B cell (primary cell): ENCODE data around the gene CDK11A. TPM values are rescaled to one million over a fixed set of nuclear protein-coding genes. Genes with fewer than 3 reads are reported as not detected.
"Not testable (repeated sequence)": the region's sequence is repeated elsewhere in the genome, so short reads cannot be mapped to it uniquely, and the experiment has no call there.

Source experiments
- ATAC-seq: fragments of 200-7000 bp; cut with Tn5 transposase; one replicate; pipeline ENCODE4 v1.10.0; 2021; ENCODE audit warnings: low read depth, mild to moderate bottlenecking, moderate number of reproducible peaks, moderate library complexity
- CTCF ChIA-PET: fragments of 350-600 bp; sonication (Branson Sonifier 250); formaldehyde crosslinking; loops from one replicate; lab custom pipeline; 2021; ENCODE audit warnings: antibody characterized with exemption, inconsistent platforms; lab: Charles Lee
- POLR2A ChIA-PET: fragments of 350-600 bp; sonication (Branson Sonifier 250); formaldehyde crosslinking; loops from one replicate; lab custom pipeline; 2021; ENCODE audit warnings: antibody characterized with exemption; lab: Charles Lee
- DNase-seq: peaks from one replicate; pipeline ENCODE4 v3.0.0; 2013
- H2AFZ ChIP-seq: 2 replicates; pipeline ENCODE4 v1.6.1; 2012; ENCODE audit warnings: mild to moderate bottlenecking, low read depth, low read length; ENCODE audit not compliant: insufficient read depth, poor library complexity, severe bottlenecking
- H3K27ac ChIP-seq, 2 donors: 1 replicate in 1 of 2; 2 replicates in 1 of 2; pipeline ENCODE4 v1.5.1; 2012 to 2013; ENCODE audit warnings: low read length in 2 of 2, mild to moderate bottlenecking in 2 of 2, moderate library complexity in 1 of 2
- H3K27me3 ChIP-seq, 4 experiments: fragments of 200-600 bp in 1 of 4; sonication (generic) in 1 of 4; replicated peaks in 1 of 4; 1 replicate in 2 of 4; 2 replicates in 2 of 4; pipeline versions ENCODE4 v1.6.1 to v1.7.0; 2013 to 2016; ENCODE audit warnings: low read length in 3 of 4, mild to moderate bottlenecking in 2 of 4, mixed read lengths in 1 of 4, moderate library complexity in 1 of 4; ENCODE audit not compliant: insufficient read depth in 4 of 4, control insufficient read depth in 3 of 4; ENCODE audit errors: control extremely low read depth in 1 of 4
- H3K36me3 ChIP-seq, 2 experiments: replicated peaks in 1 of 2; 1 replicate in 1 of 2; 2 replicates in 1 of 2; pipeline versions ENCODE4 v1.6.1 to v1.7.1; 2013; ENCODE audit warnings: low read length in 1 of 2; ENCODE audit not compliant: insufficient read depth in 2 of 2, control insufficient read depth in 1 of 2; ENCODE audit errors: control extremely low read depth in 1 of 2, extremely low read depth in 1 of 2
- H3K4me1 ChIP-seq, 2 donors: fragments of 200-600 bp in 1 of 2; sonication (generic) in 1 of 2; 1 replicate in 1 of 2; 2 replicates in 1 of 2; pipeline versions ENCODE4 v1.5.1 to v1.6.1; 2013 to 2017; ENCODE audit warnings: low read length in 2 of 2; ENCODE audit not compliant: control insufficient read depth in 2 of 2, insufficient read depth in 2 of 2
- H3K4me2 ChIP-seq: replicated peaks from 2 replicates; pipeline ENCODE3; 2012; ENCODE audit warnings: mild to moderate bottlenecking, low read depth, low read length; ENCODE audit not compliant: poor library complexity, severe bottlenecking
- H3K4me3 ChIP-seq, 5 experiments: fragments of 200-600 bp in 1 of 5; sonication (generic) in 1 of 5; 1 replicate in 3 of 5; 2 replicates in 2 of 5; pipeline versions ENCODE4 v1.5.1 to v1.7.0; 2011 to 2016; ENCODE audit warnings: low read length in 4 of 5, mild to moderate bottlenecking in 4 of 5, low read depth in 2 of 5, control low read depth in 1 of 5, moderate library complexity in 1 of 5; ENCODE audit not compliant: insufficient read depth in 1 of 5; ENCODE audit errors: control extremely low read depth in 1 of 5, extremely low read depth in 1 of 5
- H3K79me2 ChIP-seq: fragments of 200-600 bp; sonication (generic); one replicate; pipeline ENCODE4 v1.6.0; 2016; ENCODE audit warnings: low read length; ENCODE audit not compliant: control insufficient read depth, insufficient read depth
- H3K9ac ChIP-seq: fragments of 200-600 bp; sonication (generic); 2 replicates; pipeline ENCODE4 v1.6.1; 2017; ENCODE audit warnings: mild to moderate bottlenecking, low read length, moderate library complexity
- H3K9me3 ChIP-seq, 3 donors: one replicate each; pipeline versions ENCODE4 v1.6.1 to v1.7.1; 2013; ENCODE audit warnings: low read length in 2 of 3; ENCODE audit not compliant: control insufficient read depth in 2 of 3, insufficient read depth in 1 of 3; ENCODE audit errors: control extremely low read depth in 1 of 3
- H4K20me1 ChIP-seq: 2 replicates; pipeline ENCODE4 v1.6.0; 2012; ENCODE audit warnings: mild to moderate bottlenecking, low read length; ENCODE audit not compliant: insufficient read depth, control insufficient read depth, poor library complexity, severe bottlenecking
- H3K27ac Mint-ChIP-seq: one replicate; pipeline ENCODE4 v1.8.0; 2021; ENCODE audit warnings: mixed read lengths
- H3K27me3 Mint-ChIP-seq: one replicate; pipeline ENCODE4 v1.8.0; 2021; ENCODE audit warnings: mixed read lengths
- H3K4me1 Mint-ChIP-seq: one replicate; pipeline ENCODE4 v1.8.0; 2021; ENCODE audit warnings: mixed read lengths
- H3K4me3 Mint-ChIP-seq: one replicate; pipeline ENCODE4 v1.8.0; 2021; ENCODE audit warnings: mixed read lengths
- H3K9me3 Mint-ChIP-seq: one replicate; pipeline ENCODE4 v1.8.0; 2022; ENCODE audit warnings: mixed read lengths; ENCODE audit not compliant: insufficient read depth
- WGBS: methylation state at CpG from one replicate; pipeline ENCODE4 v1.1.5; 2013; ENCODE audit warnings: missing lambda C conversion rate; ENCODE audit not compliant: insufficient coverage; 5-methylcytosine and 5-hydroxymethylcytosine counted together
- intact Hi-C: fragments of 100-400 bp; cut with micrococcal nuclease; formaldehyde crosslinking; loops from one replicate; pipeline ENCODE4 v1.10.0; 2022
- polyA plus RNA-seq: library from polyadenylated mRNA; depleted of rRNA; stranded (reverse); fragments of >200 nt; gene quantifications from 2 replicates; pipeline ENCODE4 v1.2.3, GENCODE V29; 2012
- total RNA-seq, 2 donors: library from RNA; stranded (reverse); fragments of 120-200 nt in 1 of 2; gene quantifications; 1 replicate in 1 of 2; 2 replicates in 1 of 2; pipeline versions ENCODE4 v1.2.3 to v1.2.4, GENCODE V29; 2013 to 2022

CDK11A gene
- total and polyA plus RNA-seq, 2 donors (not counting 1 experiment from before 2014, with no cell fraction given): 82.1 to 138 TPM

GRCh38 chr1:1738799-1739337 lies 14.7 kb upstream of the CDK11A start:
- CTCF ChIA-PET, H3K4me1 Mint-ChIP-seq, H3K36me3 ChIP-seq, H3K79me2 ChIP-seq, intact Hi-C loops, H3K9me3 ChIP-seq, H3K4me3 ChIP-seq, H3K4me1 ChIP-seq, H3K9me3 Mint-ChIP-seq, DNase-seq, H4K20me1 ChIP-seq, POLR2A ChIA-PET, H3K27ac ChIP-seq, H3K27me3 Mint-ChIP-seq, H3K27me3 ChIP-seq, H3K9ac ChIP-seq, H2AFZ ChIP-seq, H3K4me3 Mint-ChIP-seq, H3K4me2 ChIP-seq, H3K27ac Mint-ChIP-seq: not testable (repeated sequence)
- peak; percentile 54 for ATAC-seq
- whole genome bisulfite sequencing: no CpG with 5 or more reads among the region's 22 CpGs

- Histone ChIP-seq H3K79me2 (peaks cover 11% of the 10 kb centered on the region), H3K36me3 (peaks cover 0 to 10% of the 10 kb centered on the region in 2 experiments)
- H3K27ac ChIP-seq, H3K9me3 ChIP-seq, CTCF ChIA-PET, H3K4me1 ChIP-seq, H3K9ac ChIP-seq, H3K4me3 ChIP-seq, H3K4me3 Mint-ChIP-seq, DNase-seq, H3K4me2 ChIP-seq, H2AFZ ChIP-seq, H3K27ac Mint-ChIP-seq, intact Hi-C loops, H3K27me3 ChIP-seq, H3K4me1 Mint-ChIP-seq, H4K20me1 ChIP-seq, H3K9me3 Mint-ChIP-seq, POLR2A ChIA-PET, H3K27me3 Mint-ChIP-seq: not testable (repeated sequence)
- ATAC-seq: peak; percentile 28
- WGBS: 90% methylated on average over 14 of the region's 44 CpGs
Measured at GRCh38 chr1:1737675-1738590, 13.8 kb upstream of the CDK11A start.
